Caco-2 (cell line): ENCODE data around the gene TENM4. TPM values are rescaled to one million over a fixed set of nuclear protein-coding genes. Genes with fewer than 3 reads are reported as not detected.

Experiments
- BruUV-seq: library from RNA; stranded (reverse); fragments of 400-500 nt; replicated peaks from 2 replicates; lab custom pipeline; 2021; lab: Mats Ljungman, UMichigan
- CTCF ChIA-PET: fragments of 300-600 bp; sonication (Branson Sonifier 250); formaldehyde crosslinking; loops from one replicate; lab custom pipeline; 2022; ENCODE audit warnings: antibody characterized with exemption; lab: Charles Lee
- POLR2A ChIA-PET: fragments of 300-600 bp; sonication (Branson Sonifier 250); formaldehyde crosslinking; loops from one replicate; lab custom pipeline; 2022; ENCODE audit warnings: antibody characterized with exemption; lab: Charles Lee
- DNase-seq, 2 experiments: peaks; one replicate each; pipeline versions ENCODE4 v3.0.0 to v3.0.0-alpha.2; 2020 to 2022
- H3K27me3 ChIP-seq: replicated peaks from 2 replicates; pipeline ENCODE4 v1.6.0; 2011; ENCODE audit warnings: low read length; ENCODE audit not compliant: control insufficient read depth, insufficient read depth
- H3K36me3 ChIP-seq: 2 replicates; pipeline ENCODE4 v1.5.1; 2011; ENCODE audit warnings: low read length; ENCODE audit not compliant: control insufficient read depth, insufficient read depth
- H3K4me1 ChIP-seq: fragments of 250-450 bp; sonication (Bioruptor Pico); 2 replicates; pipeline ENCODE4 v1.5.1; 2020; ENCODE audit warnings: mild to moderate bottlenecking
- H3K4me3 ChIP-seq: 2 replicates; pipeline ENCODE4 v1.5.1; 2011; ENCODE audit warnings: low read depth, mild to moderate bottlenecking, control low read depth, low read length
- H3K9me3 ChIP-seq: fragments of 250-450 bp; sonication (Bioruptor Pico); 2 replicates; pipeline ENCODE4 v1.5.1; 2020; ENCODE audit warnings: mild to moderate bottlenecking, moderate library complexity
- H3K27ac Mint-ChIP-seq: one replicate; pipeline ENCODE4 v1.8.0; 2022; ENCODE audit warnings: mixed read lengths; ENCODE audit not compliant: unreplicated experiment
- H3K27me3 Mint-ChIP-seq: one replicate; pipeline ENCODE4 v1.8.0; 2022; ENCODE audit warnings: mixed read lengths; ENCODE audit not compliant: insufficient read depth, unreplicated experiment
- H3K36me3 Mint-ChIP-seq: one replicate; pipeline ENCODE4 v1.8.0; 2022; ENCODE audit warnings: mild to moderate bottlenecking, mixed read lengths; ENCODE audit not compliant: insufficient read depth, unreplicated experiment
- H3K4me1 Mint-ChIP-seq: one replicate; pipeline ENCODE4 v1.8.0; 2022; ENCODE audit warnings: low read depth, mixed read lengths; ENCODE audit not compliant: unreplicated experiment
- H3K4me3 Mint-ChIP-seq: one replicate; pipeline ENCODE4 v1.8.0; 2022; ENCODE audit warnings: mild to moderate bottlenecking, moderate library complexity, mixed read lengths; ENCODE audit not compliant: unreplicated experiment
- H3K9me3 Mint-ChIP-seq: one replicate; pipeline ENCODE4 v1.8.0; 2022; ENCODE audit warnings: mixed read lengths; ENCODE audit not compliant: unreplicated experiment
- intact Hi-C: fragments of 100-400 bp; cut with micrococcal nuclease; formaldehyde crosslinking; loops from one replicate; pipeline ENCODE4 v1.10.0; 2022; ENCODE audit not compliant: unreplicated experiment
- total RNA-seq: library from RNA; stranded (reverse); gene quantifications from 2 replicates; pipeline ENCODE4 v1.2.3, GENCODE V29; 2022
- TF ChIP-seq, protein P1 (sequence below), 2 experiments: fragments of 200-600 bp in 1 of 2; IDR thresholded peaks; 1 replicate in 1 of 2; 2 replicates in 1 of 2; pipeline versions ENCODE4 v1.5.1 to v1.8.0; 2011 to 2022; ENCODE audit warnings: antibody characterized with exemption in 1 of 2, control low read depth in 1 of 2, inconsistent platforms in 1 of 2, low read depth in 1 of 2, low read length in 1 of 2, mild to moderate bottlenecking in 1 of 2, moderate library complexity in 1 of 2; ENCODE audit not compliant: insufficient read depth in 1 of 2, severe bottlenecking in 1 of 2, unreplicated experiment in 1 of 2

The TENM4 gene
- total RNA-seq, 1 experiment from 2014 or later, result 1.1 TPM

- Mint-ChIP-seq H3K4me1 (no peaks in the 10 kb centered on the region), H3K27me3 (peaks cover 20% of the 10 kb centered on the region), H3K36me3 (no peaks in the 10 kb centered on the region), H3K9me3 (no peaks in the 10 kb centered on the region), H3K27ac (no peak overlapping the region), H3K4me3 (no peak overlapping the region)
- Histone ChIP-seq H3K9me3 (no peaks in the 10 kb centered on the region), H3K4me1 (no peaks in the 10 kb centered on the region), H3K36me3 (no peaks in the 10 kb centered on the region), H3K4me3 (no peak overlapping the region), H3K27me3 (no peaks in the 10 kb centered on the region)
- ChIA-PET POLR2A (no interaction called here), CTCF (interaction anchor here (1.1 kb wide), 1 partner anchor 327 kb away, joined by 3 read pairs; no protein-coding TSS in a partner anchor)
- intact Hi-C loops, result no loop called here
- DNase-seq, result no peak
- TF ChIP-seq, protein P1, sequence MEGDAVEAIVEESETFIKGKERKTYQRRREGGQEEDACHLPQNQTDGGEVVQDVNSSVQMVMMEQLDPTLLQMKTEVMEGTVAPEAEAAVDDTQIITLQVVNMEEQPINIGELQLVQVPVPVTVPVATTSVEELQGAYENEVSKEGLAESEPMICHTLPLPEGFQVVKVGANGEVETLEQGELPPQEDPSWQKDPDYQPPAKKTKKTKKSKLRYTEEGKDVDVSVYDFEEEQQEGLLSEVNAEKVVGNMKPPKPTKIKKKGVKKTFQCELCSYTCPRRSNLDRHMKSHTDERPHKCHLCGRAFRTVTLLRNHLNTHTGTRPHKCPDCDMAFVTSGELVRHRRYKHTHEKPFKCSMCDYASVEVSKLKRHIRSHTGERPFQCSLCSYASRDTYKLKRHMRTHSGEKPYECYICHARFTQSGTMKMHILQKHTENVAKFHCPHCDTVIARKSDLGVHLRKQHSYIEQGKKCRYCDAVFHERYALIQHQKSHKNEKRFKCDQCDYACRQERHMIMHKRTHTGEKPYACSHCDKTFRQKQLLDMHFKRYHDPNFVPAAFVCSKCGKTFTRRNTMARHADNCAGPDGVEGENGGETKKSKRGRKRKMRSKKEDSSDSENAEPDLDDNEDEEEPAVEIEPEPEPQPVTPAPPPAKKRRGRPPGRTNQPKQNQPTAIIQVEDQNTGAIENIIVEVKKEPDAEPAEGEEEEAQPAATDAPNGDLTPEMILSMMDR (IDR thresholded peaks at IDR 0.05; ENCODE audit: insufficient read depth in 1 of 2, low read depth in 1 of 2, low read length in 1 of 2, severe bottlenecking in 1 of 2, unreplicated experiment in 1 of 2), result no peak
- BruUV-seq, result no TSS peak
Measured at GRCh38 chr11:78972177-78972576, 468.7 kb downstream of the TENM4 start.

GRCh38 chr11:78967811-78968210, 473.0 kb downstream of the TENM4 start:
- no peaks in the 10 kb centered on the region for H3K36me3 ChIP-seq
- H3K4me3 ChIP-seq, result no peak overlapping the region
- no peaks in the 10 kb centered on the region for H3K4me1 Mint-ChIP-seq
- H3K27me3 Mint-ChIP-seq, result peaks cover 26% of the 10 kb centered on the region
- H3K27me3 ChIP-seq, result no peaks in the 10 kb centered on the region
- ChIA-PET CTCF (no interaction called here), POLR2A (no interaction called here)
- no peaks in the 10 kb centered on the region for H3K4me1 ChIP-seq
- H3K4me3 Mint-ChIP-seq, result no peak overlapping the region
- no peaks in the 10 kb centered on the region for H3K36me3 Mint-ChIP-seq
- intact Hi-C loops, result no loop called here
- no peaks in the 10 kb centered on the region for H3K9me3 Mint-ChIP-seq
- no peak for DNase-seq
- TF ChIP-seq, protein P1 (IDR thresholded peaks at IDR 0.05; ENCODE audit: insufficient read depth in 1 of 2, low read depth in 1 of 2, low read length in 1 of 2, severe bottlenecking in 1 of 2, unreplicated experiment in 1 of 2), result no peak
- BruUV-seq, result no TSS peak
- no peaks in the 10 kb centered on the region for H3K9me3 ChIP-seq
- no peak overlapping the region for H3K27ac Mint-ChIP-seq

GRCh38 chr11:78965432-78965831, 475.4 kb downstream of the TENM4 start:
- no peak overlapping the region for H3K4me3 ChIP-seq
- ChIA-PET POLR2A (interaction anchor here (0.7 kb wide), 1 partner anchor 128 kb away, joined by 4 read pairs; no protein-coding TSS in a partner anchor), CTCF (interaction anchor here (0.7 kb wide), 1 partner anchor 87 kb away, joined by 4 read pairs; no protein-coding TSS in a partner anchor)
- no peaks in the 10 kb centered on the region for H3K9me3 ChIP-seq
- Mint-ChIP-seq H3K27ac (no peak overlapping the region), H3K9me3 (no peaks in the 10 kb centered on the region), H3K4me3 (no peak overlapping the region), H3K4me1 (no peaks in the 10 kb centered on the region), H3K36me3 (no peaks in the 10 kb centered on the region), H3K27me3 (peaks cover 22% of the 10 kb centered on the region)
- H3K4me1 ChIP-seq, result no peaks in the 10 kb centered on the region
- TF ChIP-seq, protein P1 (IDR thresholded peaks at IDR 0.05; ENCODE audit: insufficient read depth in 1 of 2, low read depth in 1 of 2, low read length in 1 of 2, severe bottlenecking in 1 of 2, unreplicated experiment in 1 of 2), result no peak
- H3K27me3 ChIP-seq, result no peaks in the 10 kb centered on the region
- intact Hi-C loops, result no loop called here
- H3K36me3 ChIP-seq, result no peaks in the 10 kb centered on the region
- no TSS peak for BruUV-seq
- DNase-seq, result no peak
